ENCODE results near the gene NXPH1.

Gene NXPH1

GRCh38 chr7:8669501-8669851, 236.1 kb downstream of the NXPH1 start:
- H3K4me3 ChIP-seq (ENCODE audit: control insufficient read depth, low read depth, low read length) = no peak overlapping the region
- no peak for DNase-seq (ENCODE audit: low read depth)
- no peak for TF ChIP-seq CTCF (conservative IDR thresholded peaks at IDR 0.05; ENCODE audit: control insufficient read depth, insufficient read depth, low read depth, low read length)

DNA sequence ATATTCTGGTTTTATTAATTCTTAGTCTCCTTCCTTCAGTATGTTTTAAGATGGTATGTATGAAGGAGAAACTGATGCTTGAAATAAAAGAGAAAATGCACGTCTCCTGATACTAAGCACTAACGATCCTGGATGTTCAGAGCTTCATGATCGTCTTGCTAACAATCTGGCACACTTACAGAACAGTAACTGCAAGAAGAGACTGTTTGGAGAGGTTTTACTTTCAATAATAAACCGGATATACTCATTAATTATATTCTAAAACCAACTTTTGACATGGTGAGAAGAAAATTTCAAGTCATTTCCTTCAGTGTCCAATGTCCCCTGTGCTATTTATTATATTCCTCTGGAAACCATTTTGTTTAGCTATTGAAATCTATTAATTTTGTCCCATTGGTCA, 251.0 kb downstream of the NXPH1 start:
- TF ChIP-seq CTCF (conservative IDR thresholded peaks at IDR 0.05; ENCODE audit: control insufficient read depth, insufficient read depth, low read depth, low read length) = no peak
- DNase-seq (ENCODE audit: low read depth) = no peak
- no peak overlapping the region for H3K4me3 ChIP-seq (ENCODE audit: control insufficient read depth, low read depth, low read length)

GRCh38 chr7:8699875-8700624, 266.6 kb downstream of the NXPH1 start:
- no peak for TF ChIP-seq CTCF (conservative IDR thresholded peaks at IDR 0.05; ENCODE audit: control insufficient read depth, insufficient read depth, low read depth, low read length)
- no peak for DNase-seq (ENCODE audit: low read depth)
- H3K4me3 ChIP-seq (ENCODE audit: control insufficient read depth, low read depth, low read length) = no peak overlapping the region

DNA sequence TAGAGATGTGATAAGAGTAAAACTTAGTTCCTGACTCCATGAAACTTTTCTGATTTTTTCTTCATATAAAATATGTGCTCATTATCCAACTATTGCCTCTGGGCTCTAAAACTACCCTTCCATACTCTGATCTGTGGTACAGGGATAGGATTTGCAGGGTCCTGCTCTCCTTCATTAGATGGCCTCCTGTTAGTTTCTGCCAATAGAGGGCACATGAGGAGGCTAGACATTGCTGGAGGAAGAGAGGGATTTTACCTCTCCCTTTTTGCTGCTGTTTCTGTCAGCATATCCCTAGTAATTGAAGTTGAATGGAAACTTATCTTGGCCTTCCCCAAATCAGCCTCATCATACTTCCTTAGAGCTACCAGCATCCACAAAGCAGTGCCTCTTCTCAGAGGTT, 269.4 kb downstream of the NXPH1 start:
- no peak for DNase-seq (ENCODE audit: low read depth)
- no peak overlapping the region for H3K4me3 ChIP-seq (ENCODE audit: control insufficient read depth, low read depth, low read length)
- no peak for TF ChIP-seq CTCF (conservative IDR thresholded peaks at IDR 0.05; ENCODE audit: control insufficient read depth, insufficient read depth, low read depth, low read length)

DNA sequence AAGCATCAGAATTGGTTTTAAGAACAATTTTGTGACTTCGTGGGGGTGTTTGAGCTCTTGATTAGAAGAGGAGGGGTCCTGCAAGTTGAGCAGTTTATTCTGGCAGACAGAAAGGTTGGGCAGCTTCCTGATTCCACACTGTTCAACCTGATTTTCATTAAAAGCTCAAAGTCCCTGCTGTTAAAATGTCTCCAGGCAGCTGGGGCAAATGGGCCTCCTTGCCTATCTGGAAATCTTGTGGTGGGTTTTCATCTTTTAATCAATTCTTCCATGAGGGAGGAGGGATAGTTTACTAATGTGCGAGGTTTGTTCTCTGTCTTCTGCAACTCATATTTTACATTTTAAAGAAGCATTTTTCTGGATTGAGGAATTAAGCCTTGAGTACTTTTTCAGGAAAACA, 276.7 kb downstream of the NXPH1 start:
- no peak for DNase-seq (ENCODE audit: low read depth)
- no peak overlapping the region for H3K4me3 ChIP-seq (ENCODE audit: control insufficient read depth, low read depth, low read length)
- no peak for TF ChIP-seq CTCF (conservative IDR thresholded peaks at IDR 0.05; ENCODE audit: control insufficient read depth, insufficient read depth, low read depth, low read length)

DNA sequence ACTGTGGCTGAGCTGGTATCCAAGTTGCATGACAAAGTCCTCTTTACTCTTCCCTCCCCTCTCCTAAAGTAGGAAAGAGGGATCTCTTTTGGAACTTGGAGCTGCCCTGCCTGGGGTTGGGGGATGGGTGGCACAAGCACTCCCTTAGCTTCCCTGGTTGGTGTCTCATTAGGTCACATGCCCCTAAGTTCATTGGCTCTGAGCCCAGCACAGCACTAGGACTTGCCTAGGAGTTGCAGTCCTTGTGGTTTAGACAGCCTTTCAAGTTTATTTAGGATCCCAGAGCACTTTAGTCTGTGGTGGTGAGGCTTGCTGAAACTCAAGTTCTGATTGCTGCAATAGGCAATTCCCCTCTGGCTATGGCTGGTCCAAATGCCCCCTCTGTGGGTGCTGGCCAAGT, 281.4 kb downstream of the NXPH1 start:
- no peak overlapping the region for H3K4me3 ChIP-seq (ENCODE audit: control insufficient read depth, low read depth, low read length)
- no peak for DNase-seq (ENCODE audit: low read depth)
- TF ChIP-seq CTCF (conservative IDR thresholded peaks at IDR 0.05; ENCODE audit: control insufficient read depth, insufficient read depth, low read depth, low read length) = no peak

GRCh38 chr7:8719102-8719501, 285.7 kb downstream of the NXPH1 start:
- no peak overlapping the region for H3K4me3 ChIP-seq (ENCODE audit: control insufficient read depth, low read depth, low read length)
- no peak for DNase-seq (ENCODE audit: low read depth)
- no peak for TF ChIP-seq CTCF (conservative IDR thresholded peaks at IDR 0.05; ENCODE audit: control insufficient read depth, insufficient read depth, low read depth, low read length)
